PC-9 (cell line): ENCODE results near the gene PRKG1. TPM values are rescaled to one million over a fixed set of nuclear protein-coding genes. Genes with fewer than 3 reads are reported as not detected.

Source experiments
- BruUV-seq: library from RNA; stranded (reverse); fragments of 400-500 nt; replicated peaks from 2 replicates; lab custom pipeline; 2021; lab: Mats Ljungman, UMichigan
- CTCF ChIA-PET: fragments of 300-600 bp; sonication (Branson Sonifier 250); formaldehyde crosslinking; loops from one replicate; lab custom pipeline; 2022; ENCODE audit warnings: antibody characterized with exemption; lab: Charles Lee
- POLR2A ChIA-PET: fragments of 300-600 bp; sonication (Branson Sonifier 250); formaldehyde crosslinking; loops from one replicate; lab custom pipeline; 2022; ENCODE audit warnings: antibody characterized with exemption; ENCODE audit not compliant: unreplicated experiment; lab: Charles Lee
- DNase-seq, 2 experiments: peaks; one replicate each; pipeline versions ENCODE4 v3.0.0 to v3.0.0-alpha.2; 2015 to 2022; ENCODE audit warnings: mixed read lengths in 1 of 2
- H2AFZ ChIP-seq: fragments of 200-600 bp; sonication (generic); 2 replicates; pipeline ENCODE4 v1.8.1; 2017; ENCODE audit warnings: antibody characterized with exemption
- H3F3A ChIP-seq: fragments of 200-600 bp; sonication (generic); 2 replicates; pipeline ENCODE4 v1.8.1; 2017; ENCODE audit warnings: antibody characterized with exemption, mild to moderate bottlenecking, low read depth; ENCODE audit not compliant: insufficient read depth
- H3K27ac ChIP-seq: fragments of 200-600 bp; sonication (generic); 2 replicates; pipeline ENCODE4 v1.6.1; 2016; ENCODE audit warnings: mixed run types
- H3K27me3 ChIP-seq: fragments of 200-600 bp; sonication (generic); 2 replicates; pipeline ENCODE4 v1.6.1; 2016; ENCODE audit warnings: low read depth, mixed run types; ENCODE audit not compliant: insufficient read depth
- H3K36me3 ChIP-seq: fragments of 200-600 bp; sonication (generic); 2 replicates; pipeline ENCODE4 v1.6.1; 2016; ENCODE audit warnings: low read depth, mixed run types
- H3K4me1 ChIP-seq: fragments of 200-600 bp; sonication (generic); replicated peaks from 2 replicates; pipeline ENCODE4 v1.6.1; 2016; ENCODE audit warnings: mixed run types; ENCODE audit not compliant: insufficient read depth
- H3K4me2 ChIP-seq: fragments of 200-600 bp; sonication (generic); 2 replicates; pipeline ENCODE4 v1.6.1; 2017; ENCODE audit warnings: mixed run types
- H3K4me3 ChIP-seq: fragments of 200-600 bp; sonication (generic); 2 replicates; pipeline ENCODE4 v1.6.1; 2016; ENCODE audit warnings: mixed run types
- H3K79me2 ChIP-seq: fragments of 200-600 bp; sonication (generic); 2 replicates; pipeline ENCODE4 v1.6.1; 2017; ENCODE audit warnings: low read depth, mixed run types
- H3K9me2 ChIP-seq: fragments of 200-600 bp; sonication (generic); 2 replicates; pipeline ENCODE4 v1.8.1; 2017; ENCODE audit warnings: mild to moderate bottlenecking; ENCODE audit not compliant: insufficient read depth
- H3K9me3 ChIP-seq: fragments of 200-600 bp; sonication (generic); 2 replicates; pipeline ENCODE4 v1.8.1; 2016; ENCODE audit warnings: low read depth; ENCODE audit not compliant: insufficient read depth
- H4K20me1 ChIP-seq: fragments of 200-600 bp; sonication (generic); 2 replicates; pipeline ENCODE4 v1.8.1; 2017; ENCODE audit not compliant: insufficient read depth
- EZH2 ChIP-seq: fragments of 200-600 bp; sonication (generic); IDR thresholded peaks from 2 replicates; pipeline ENCODE4 v1.8.0; 2017; ENCODE audit warnings: antibody characterized with exemption, low read depth
- intact Hi-C: fragments of 100-400 bp; cut with micrococcal nuclease; formaldehyde crosslinking; loops from one replicate; pipeline ENCODE4 v1.10.0; 2022; ENCODE audit not compliant: unreplicated experiment
- total RNA-seq: library from RNA; stranded (reverse); gene quantifications from 2 replicates; pipeline ENCODE4 v1.2.3, GENCODE V29; 2021
- TF ChIP-seq, protein P1 (sequence below): fragments of 200-600 bp; sonication (generic); conservative IDR thresholded peaks from 2 replicates; pipeline ENCODE4 v1.6.1; 2017; ENCODE audit warnings: mixed run types, antibody characterized with exemption, mild to moderate bottlenecking, moderate library complexity

Gene PRKG1
- total RNA-seq, 1 experiment from 2014 or later, result 0.70 TPM

DNA sequence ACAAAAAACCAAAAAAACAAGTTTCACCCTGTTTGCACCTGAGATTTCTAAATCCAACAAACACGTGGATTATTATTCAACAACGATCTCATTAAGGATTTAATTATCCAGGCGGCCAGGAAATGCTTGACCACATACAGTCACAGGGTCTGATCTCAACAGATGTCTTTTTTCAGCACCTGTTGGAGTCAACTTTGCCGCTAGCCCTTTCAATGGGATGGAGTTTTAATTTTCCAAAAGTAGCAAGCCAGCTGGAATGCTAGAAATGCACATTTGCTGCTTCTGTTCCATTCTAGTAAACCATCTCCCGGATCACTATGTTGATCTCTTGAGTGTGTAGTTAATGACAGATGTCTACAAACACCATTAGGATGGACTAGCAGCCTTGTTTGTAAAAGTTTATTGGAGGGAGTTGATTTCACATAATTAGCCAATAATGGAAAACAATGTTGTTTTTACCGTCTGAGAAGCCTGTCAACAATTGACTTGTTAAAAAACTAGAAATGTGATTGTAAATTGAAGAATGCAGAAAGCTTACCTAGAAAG, 1175.6 kb downstream of the PRKG1 start:
- peak overlapping the region; percentile 12; the same call in 1 of the 2 replicates for H2AFZ ChIP-seq
- no peaks in the 10 kb centered on the region for H4K20me1 ChIP-seq
- POLR2A ChIA-PET, result no interaction called here
- H3K79me2 ChIP-seq, result no peaks in the 10 kb centered on the region
- H3K27me3 ChIP-seq, result no peaks in the 10 kb centered on the region
- H3K4me3 ChIP-seq, result no peak overlapping the region
- no peaks in the 10 kb centered on the region; the same call in 1 of the 2 replicates for H3F3A ChIP-seq
- no peak overlapping the region for H3K4me2 ChIP-seq
- H3K27ac ChIP-seq, result no peak overlapping the region
- CTCF ChIA-PET, result no interaction called here
- intact Hi-C loops, result no loop called here
- no peaks in the 10 kb centered on the region for H3K36me3 ChIP-seq
- no peaks in the 10 kb centered on the region for H3K9me3 ChIP-seq
- TF ChIP-seq, protein P1, sequence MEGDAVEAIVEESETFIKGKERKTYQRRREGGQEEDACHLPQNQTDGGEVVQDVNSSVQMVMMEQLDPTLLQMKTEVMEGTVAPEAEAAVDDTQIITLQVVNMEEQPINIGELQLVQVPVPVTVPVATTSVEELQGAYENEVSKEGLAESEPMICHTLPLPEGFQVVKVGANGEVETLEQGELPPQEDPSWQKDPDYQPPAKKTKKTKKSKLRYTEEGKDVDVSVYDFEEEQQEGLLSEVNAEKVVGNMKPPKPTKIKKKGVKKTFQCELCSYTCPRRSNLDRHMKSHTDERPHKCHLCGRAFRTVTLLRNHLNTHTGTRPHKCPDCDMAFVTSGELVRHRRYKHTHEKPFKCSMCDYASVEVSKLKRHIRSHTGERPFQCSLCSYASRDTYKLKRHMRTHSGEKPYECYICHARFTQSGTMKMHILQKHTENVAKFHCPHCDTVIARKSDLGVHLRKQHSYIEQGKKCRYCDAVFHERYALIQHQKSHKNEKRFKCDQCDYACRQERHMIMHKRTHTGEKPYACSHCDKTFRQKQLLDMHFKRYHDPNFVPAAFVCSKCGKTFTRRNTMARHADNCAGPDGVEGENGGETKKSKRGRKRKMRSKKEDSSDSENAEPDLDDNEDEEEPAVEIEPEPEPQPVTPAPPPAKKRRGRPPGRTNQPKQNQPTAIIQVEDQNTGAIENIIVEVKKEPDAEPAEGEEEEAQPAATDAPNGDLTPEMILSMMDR, result no peak
- no peak for TF ChIP-seq EZH2
- no peak for DNase-seq
- no peaks in the 10 kb centered on the region for H3K4me1 ChIP-seq
- BruUV-seq, result no TSS peak
- H3K9me2 ChIP-seq, result no peaks in the 10 kb centered on the region; the same call in 1 of the 2 replicates

DNA sequence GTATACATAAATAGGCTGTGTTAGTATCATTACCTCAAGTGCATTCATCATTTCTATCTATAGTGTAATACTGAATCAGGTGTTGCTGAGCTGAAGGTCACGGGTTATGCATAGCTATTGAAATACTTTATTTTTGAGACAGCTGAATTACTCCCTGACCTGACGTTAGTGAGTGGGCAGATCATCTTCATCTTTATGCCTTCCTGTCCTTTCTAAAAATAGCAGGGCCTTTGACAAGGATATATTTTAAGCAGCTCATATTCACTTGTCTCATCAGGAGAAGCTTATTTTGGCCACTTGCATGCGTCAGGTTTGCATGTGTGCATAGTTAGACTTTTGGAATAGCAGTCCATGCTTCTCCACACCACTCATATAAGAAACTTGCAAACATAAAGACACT, 1176.2 kb downstream of the PRKG1 start:
- ChIA-PET CTCF (no interaction called here), POLR2A (no interaction called here)
- no TSS peak for BruUV-seq
- Histone ChIP-seq H3K27me3 (no peaks in the 10 kb centered on the region), H3K4me2 (no peak overlapping the region), H3F3A (no peaks in the 10 kb centered on the region; the same call in 1 of the 2 replicates), H3K27ac (no peak overlapping the region), H3K36me3 (no peaks in the 10 kb centered on the region), H3K4me1 (no peaks in the 10 kb centered on the region), H3K9me3 (no peaks in the 10 kb centered on the region), H2AFZ (no peak overlapping the region), H3K4me3 (no peak overlapping the region), H4K20me1 (no peaks in the 10 kb centered on the region), H3K79me2 (no peaks in the 10 kb centered on the region), H3K9me2 (no peaks in the 10 kb centered on the region; the same call in 1 of the 2 replicates)
- DNase-seq, result no peak
- intact Hi-C loops, result no loop called here
- TF ChIP-seq, protein P1, result no peak
- no peak for TF ChIP-seq EZH2

DNA sequence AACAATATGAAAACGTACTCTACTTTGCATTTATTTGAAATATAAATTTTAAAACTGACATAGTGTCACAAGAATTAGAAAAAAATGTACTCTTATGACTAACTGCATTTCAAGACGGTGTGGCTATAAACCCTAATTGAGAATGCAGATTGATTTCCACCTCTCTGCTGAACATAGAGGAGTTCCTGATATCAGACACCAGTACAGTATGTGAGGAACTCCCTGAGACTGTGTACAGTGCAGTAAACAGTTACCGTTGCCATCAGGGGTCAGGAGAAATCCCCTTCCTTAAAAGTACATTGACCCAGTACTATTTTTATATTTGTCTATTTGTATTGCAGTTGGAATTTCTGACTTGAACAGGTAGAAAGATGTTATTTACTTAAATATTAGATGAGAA, 1178.0 kb downstream of the PRKG1 start:
- ChIA-PET POLR2A (no interaction called here), CTCF (no interaction called here)
- Histone ChIP-seq H3F3A (peaks cover 12% of the 10 kb centered on the region), H3K9me2 (no peaks in the 10 kb centered on the region; the same call in 1 of the 2 replicates), H2AFZ (no peak overlapping the region), H3K4me2 (no peak overlapping the region), H3K79me2 (no peaks in the 10 kb centered on the region), H3K27me3 (no peaks in the 10 kb centered on the region), H3K36me3 (no peaks in the 10 kb centered on the region), H3K9me3 (no peaks in the 10 kb centered on the region; the same call in 1 of the 2 replicates), H3K4me3 (no peak overlapping the region), H3K27ac (no peak overlapping the region), H4K20me1 (no peaks in the 10 kb centered on the region), H3K4me1 (peaks cover 15% of the 10 kb centered on the region)
- DNase-seq, result no peak
- intact Hi-C loops, result no loop called here
- BruUV-seq, result no TSS peak
- TF ChIP-seq, protein P1, result no peak
- no peak for TF ChIP-seq EZH2
